GM15510 (cell line): ENCODE results near the gene UBIAD1.

Experiments used
- POLR2A ChIP-seq: IDR thresholded peaks from 3 replicates; pipeline ENCODE4 v1.6.1; 2011; ENCODE audit warnings: borderline replicate concordance; ENCODE audit not compliant: insufficient read length; ENCODE audit errors: extremely low read depth

Gene UBIAD1

GRCh38 chr1:11294951-11295350 is 22.0 kb downstream of the UBIAD1 start:
- TF ChIP-seq POLR2A: no peak

DNA sequence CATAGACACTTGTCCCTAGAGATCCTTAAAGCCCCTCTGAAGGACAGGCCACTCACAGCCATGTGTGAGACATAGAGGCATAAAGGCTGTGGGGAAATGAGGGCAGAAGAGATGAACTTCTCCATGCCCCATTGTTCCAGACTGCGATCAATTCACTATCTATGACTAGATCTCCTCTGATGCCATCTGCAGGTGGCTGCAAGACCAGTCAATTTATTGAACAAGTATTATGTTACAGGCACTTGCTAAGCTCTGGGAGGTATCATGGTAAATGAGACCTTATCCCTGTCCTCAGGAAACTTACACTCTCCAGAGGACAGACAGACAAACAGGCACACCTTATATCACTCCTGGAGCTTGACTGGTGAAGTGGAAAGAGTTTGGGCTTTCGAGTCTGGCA is 22.9 kb downstream of the UBIAD1 start:
- no peak for TF ChIP-seq POLR2A

DNA sequence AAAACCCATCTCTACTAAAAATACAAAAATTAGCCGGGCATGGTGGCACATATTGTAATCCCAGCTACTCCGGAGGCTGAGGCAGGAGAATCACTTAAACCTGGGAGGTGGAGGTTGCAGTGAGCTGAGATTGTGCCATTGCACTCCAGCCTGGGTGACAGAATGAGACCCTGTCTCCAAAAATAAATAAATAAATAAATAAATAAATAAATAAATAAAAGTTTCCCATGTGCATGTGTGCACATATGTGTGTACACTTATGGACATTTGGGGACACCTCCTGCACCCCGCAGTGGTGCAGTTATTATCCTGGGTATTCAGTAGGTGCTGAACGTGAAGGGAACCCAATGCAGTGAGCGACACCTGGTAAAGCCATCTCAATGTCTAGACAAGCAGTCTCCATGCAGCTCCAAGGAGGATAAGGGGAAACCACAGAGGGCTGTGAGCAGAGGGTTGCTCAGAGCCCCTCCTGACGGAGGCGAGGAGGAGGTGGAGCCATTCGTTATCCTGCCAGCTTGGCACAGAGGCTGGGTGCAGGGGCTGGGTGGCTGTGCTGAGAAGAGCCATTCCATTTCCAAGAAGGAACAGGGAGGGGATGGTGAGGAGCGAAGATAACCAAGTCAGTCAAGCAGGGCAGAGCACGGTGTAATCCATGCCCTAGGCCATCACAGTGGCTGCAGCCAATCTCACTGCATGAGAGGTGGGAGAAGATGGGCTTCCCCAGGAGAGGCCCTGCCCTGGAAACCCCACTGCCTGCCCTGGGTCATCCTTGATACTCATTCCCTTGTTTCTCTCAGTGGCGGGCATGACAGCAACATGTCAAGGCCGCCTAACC is 25.6 kb downstream of the UBIAD1 start:
- no peak for TF ChIP-seq POLR2A

GRCh38 chr1:11299225-11299574 is 26.2 kb downstream of the UBIAD1 start:
- TF ChIP-seq POLR2A: no peak

GRCh38 chr1:11301601-11302000 is 28.6 kb downstream of the UBIAD1 start:
- TF ChIP-seq POLR2A: no peak

DNA sequence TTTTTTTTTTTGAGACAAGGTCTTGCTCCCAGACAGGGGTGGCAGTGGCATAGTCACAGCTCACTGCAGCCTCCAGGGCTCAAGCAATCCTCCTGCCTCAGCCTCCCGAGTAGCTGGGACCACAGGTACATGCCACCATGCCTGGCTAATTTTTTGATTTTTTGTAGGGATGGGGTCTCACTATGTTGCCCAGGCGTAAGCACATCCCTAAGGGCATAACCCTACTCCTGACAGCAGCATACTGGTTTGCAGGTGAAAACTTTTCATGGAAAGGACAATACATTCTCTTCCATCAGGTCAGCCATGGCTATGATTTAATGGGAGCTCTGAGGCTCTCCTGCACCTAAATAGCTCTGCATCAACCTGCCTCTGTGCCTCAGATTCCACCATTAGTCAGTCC is 29.4 kb downstream of the UBIAD1 start:
- no peak for TF ChIP-seq POLR2A

- TF ChIP-seq POLR2A: no peak
Observed at GRCh38 chr1:11307852-11308251, 34.9 kb downstream of the UBIAD1 start.

GRCh38 chr1:11308699-11309224 is 35.8 kb downstream of the UBIAD1 start:
- TF ChIP-seq POLR2A: no peak

DNA sequence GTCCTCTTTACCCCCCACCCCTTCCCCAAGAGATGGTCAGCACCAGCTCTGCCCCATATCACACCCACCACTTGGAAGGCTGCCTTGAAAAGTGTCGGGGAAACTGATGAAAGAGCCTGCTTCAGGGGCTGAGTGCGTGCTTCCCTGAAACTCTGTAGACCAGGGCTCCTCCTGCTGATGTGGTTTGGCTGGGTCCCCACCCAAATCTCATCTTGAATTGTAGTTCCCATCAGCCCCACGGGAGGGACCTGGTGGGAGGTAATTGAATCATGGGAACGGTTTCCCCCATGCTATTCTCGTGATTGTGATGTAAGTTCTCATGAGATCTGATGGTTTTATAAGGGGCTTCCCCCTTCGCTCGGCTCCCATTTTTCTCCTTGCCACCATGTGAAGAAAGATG is 36.4 kb downstream of the UBIAD1 start:
- no peak for TF ChIP-seq POLR2A

- TF ChIP-seq POLR2A: no peak
Observed at GRCh38 chr1:11311816-11312755, 39.1 kb downstream of the UBIAD1 start.

- TF ChIP-seq POLR2A: no peak
Observed at GRCh38 chr1:11314959-11315358, 42.0 kb downstream of the UBIAD1 start.

GRCh38 chr1:11316701-11317100 is 43.7 kb downstream of the UBIAD1 start:
- TF ChIP-seq POLR2A: no peak

DNA sequence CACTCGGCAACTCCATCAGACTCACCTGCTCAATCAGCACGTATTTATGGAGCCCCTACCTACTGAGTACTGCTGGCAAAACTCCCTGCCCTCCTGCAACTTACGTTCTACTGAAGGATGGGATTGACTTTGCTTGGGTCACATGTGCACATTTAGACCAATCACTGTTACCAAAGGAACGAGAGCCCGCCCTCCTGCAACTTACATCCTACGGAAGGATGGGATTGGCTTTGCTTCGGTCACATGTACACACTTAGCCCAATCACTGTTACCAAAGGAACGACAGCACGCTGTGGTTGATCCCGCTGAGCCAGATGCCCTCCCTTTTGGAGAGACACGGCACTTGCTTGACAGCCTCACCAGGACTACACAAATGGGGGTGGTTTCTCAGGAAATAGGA is 46.0 kb downstream of the UBIAD1 start:
- no peak for TF ChIP-seq POLR2A

DNA sequence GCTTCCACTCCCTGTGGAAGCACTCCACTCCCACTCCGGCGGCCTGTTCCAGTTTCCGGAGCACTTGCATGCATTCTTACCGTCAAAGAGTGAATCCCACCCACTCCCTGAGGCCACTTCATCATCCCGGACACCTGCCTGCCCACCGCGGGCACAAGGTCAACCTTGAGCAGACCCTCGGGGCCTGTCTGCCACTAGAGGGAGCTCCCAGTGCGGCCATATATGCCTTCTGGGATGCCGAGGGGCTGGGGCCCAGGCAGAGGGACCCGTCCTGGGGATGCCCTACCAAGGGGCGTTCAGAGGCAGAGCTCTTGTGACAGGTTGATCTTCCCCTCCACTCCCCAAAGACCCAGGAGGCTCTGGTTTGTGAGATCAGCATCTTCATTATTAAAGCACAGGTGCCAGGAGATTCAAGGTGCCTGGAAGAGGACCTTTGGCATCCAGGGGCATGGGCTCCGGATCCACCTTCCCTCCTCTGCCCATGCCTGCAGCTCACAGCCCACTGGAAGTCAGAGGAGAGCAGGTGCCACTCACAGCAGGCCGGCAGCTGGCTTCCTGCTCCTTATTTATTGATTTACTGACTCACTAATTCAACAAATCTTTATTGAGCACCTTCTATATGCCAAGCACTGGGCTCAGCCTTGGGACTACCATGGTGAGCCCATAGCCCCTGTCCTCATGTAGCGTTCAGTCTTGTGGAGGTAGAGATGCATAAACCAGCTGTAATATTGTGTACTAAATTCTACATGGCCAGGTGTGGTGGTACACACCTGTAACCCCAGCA is 47.3 kb downstream of the UBIAD1 start:
- TF ChIP-seq POLR2A: no peak
